T-helper 9 cell (primary cell): ENCODE data around the gene DAD1.

Experiments used
- DNase-seq: peaks from one replicate; pipeline ENCODE4 v3.0.0-alpha.2; 2020

The DAD1 gene

DNA sequence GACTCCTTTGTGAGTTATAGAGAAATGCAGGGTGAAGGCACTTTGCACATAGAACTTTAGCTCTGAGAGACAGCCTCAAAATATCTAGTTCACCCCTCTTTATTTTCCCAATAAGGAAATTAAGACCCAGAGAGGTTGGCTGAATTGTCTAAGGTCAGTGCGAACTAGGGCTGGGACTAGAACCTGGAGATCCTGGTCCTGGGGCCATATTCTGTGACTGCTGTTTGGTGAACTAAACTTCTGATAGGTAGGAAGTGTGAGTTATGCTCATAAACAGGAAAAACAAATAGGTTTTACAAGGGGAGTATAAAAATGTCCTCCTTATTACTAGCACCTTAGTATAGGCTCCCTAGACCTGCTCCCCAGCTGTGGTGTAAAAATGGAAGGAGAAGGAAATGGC, 53.9 kb downstream of the DAD1 start:
- DNase-seq = no peak

GRCh38 chr14:22534547-22534946, 54.5 kb downstream of the DAD1 start:
- DNase-seq = no peak

DNA sequence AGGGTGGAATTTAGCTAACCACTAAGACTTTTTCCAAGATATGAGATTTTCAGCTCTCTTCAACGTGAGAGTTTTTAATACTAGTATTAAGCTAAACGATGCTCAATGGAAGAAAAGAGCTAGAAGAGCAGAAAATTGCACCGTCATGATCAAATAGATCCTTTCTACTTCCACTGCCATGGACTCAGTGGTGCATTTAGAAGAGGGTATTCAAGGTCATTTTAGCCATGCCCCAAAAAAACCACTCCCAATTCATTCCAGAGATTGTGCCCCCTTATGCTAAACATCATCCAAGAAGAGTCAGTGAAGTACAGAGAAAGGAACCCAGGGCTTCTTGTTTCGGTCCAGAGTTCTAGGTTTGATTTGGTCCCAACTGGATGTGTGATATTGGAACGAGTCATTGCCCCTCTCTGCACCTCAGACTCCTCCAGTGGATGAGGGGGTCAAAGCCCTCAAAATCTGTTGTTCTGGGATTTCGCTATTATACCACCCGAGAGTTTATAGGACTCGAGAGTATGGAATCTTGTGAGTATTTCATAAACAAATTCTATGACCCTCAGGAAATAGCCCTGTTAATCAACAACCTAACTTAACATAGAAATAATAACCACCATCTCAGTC, 55.2 kb downstream of the DAD1 start:
- no peak for DNase-seq

GRCh38 chr14:22533057-22533704, 55.8 kb downstream of the DAD1 start:
- no peak for DNase-seq

DNA sequence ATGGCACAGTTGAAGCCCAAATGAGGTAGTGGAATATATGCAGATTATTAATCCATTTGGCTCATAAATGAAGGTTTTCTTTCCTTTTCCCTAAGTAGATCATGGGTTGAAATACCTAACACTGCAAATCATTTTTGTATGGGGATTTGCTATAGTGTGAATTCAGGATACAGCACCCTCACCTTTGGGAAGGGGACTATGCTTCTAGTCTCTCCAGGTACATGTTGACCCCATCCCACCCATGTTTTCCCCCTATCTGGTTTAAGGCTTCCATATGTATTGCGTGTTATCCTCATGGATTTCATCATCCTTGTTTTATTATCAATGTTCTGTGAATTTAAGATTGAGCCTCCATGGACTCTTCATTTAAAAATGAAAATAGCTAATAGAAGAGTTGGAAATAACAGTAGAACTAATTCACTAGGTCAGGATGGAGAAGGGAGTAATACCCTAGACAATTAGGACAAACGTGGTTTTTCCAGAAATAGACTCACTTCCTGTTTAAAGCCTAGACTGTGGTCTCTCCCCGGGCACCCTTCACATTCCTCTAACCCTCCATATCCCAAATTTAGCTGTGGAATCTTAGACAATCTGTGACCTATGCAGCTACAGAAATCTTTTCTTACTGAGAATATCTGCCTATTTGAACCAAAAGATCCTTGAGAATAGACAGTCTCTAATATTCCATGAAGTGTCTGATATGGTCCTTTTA, 56.5 kb downstream of the DAD1 start:
- no peak for DNase-seq

- no peak for DNase-seq
Observed at GRCh38 chr14:22531451-22532344, 57.3 kb downstream of the DAD1 start.

DNA sequence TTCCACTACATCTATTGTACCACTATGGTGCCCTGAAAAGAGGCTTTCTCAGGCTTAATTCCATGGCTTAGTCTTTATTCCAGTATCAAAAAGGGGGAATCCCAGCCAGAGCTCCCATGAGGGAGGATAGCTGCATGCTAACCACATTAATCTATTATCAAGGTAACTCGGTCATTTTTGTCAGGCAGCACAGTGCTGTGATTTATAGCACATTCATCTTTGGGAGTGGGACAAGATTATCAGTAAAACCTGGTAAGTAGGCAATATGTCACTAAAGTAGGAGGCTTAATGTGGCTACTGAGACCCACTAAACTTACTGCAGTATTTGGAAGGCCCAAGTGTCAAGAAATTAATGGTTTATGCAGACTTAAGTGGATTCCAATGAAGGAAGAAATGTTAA, 58.9 kb downstream of the DAD1 start:
- no peak for DNase-seq

GRCh38 chr14:22526744-22527143, 62.3 kb downstream of the DAD1 start:
- no peak for DNase-seq

DNA sequence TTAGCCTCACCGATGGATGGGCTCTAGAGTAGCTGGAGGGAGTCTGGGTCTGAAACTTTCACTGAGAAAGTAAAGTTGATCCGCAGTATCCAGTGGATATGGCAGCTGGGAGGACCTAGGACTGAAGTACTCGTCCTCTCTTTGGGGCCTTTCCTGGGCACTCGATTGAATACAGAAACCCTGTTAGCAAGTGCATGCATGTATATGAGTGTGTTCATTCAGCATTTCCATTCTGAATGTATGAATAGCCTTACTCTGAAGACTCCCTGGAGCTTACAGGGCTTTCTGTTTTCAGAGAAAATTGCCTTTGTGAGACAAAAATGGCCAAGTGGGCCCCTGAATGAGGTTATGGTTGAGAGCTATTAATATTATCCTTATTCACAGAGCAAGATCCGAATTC, 62.8 kb downstream of the DAD1 start:
- no peak for DNase-seq

DNA sequence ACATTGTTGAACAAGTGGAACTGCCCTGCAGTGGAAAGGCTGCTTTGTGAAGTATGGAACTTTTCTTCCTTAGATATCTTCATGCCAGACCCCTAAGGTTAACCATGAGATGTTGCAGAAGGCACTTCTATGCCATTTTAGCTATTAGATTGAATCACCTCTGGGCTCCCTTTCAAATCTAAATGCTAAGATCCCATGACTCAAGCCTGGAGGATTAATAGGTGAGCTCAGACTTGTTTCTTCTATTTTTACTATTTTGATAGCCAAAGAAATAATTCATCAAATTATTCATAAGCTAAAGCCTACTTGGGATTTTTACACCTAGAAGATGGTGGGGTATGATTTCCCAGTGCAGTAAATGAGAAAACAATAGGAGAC, 64.3 kb downstream of the DAD1 start:
- no peak for DNase-seq

DNA sequence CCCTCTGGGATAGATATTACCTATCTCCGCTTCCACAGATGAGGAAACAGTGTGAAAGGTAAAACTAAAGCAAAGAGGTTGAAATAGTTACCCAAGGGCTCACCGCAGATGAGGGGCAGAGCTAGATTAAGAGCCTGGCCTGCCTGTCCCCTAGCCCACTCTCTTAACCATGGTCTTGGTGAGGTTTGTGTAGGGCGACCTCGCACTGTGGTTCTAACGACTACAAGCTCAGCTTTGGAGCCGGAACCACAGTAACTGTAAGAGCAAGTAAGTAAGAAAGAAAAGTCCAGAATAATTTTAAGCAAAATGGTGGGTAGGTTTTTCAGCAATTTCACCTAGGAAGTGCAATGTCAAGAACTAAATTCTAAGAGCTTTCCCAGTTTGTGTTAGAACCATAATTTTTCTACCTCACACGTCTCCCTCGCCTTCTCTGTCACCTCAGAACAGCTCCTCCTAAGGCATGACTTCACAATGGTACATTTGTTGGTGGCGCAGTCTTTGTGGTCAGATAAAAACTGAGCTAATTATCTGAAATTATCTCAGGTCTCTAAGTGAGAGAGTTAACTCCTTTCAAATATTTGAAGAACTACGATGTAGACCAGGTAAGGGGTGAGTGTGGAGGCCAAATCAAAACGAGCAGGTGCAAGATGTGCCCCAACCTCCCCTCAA, 64.8 kb downstream of the DAD1 start:
- no peak for DNase-seq

GRCh38 chr14:22523283-22523682, 65.7 kb downstream of the DAD1 start:
- DNase-seq = no peak

GRCh38 chr14:22522466-22522957, 66.5 kb downstream of the DAD1 start:
- DNase-seq = no peak

GRCh38 chr14:22521449-22522239, 67.4 kb downstream of the DAD1 start:
- DNase-seq = no peak

- no peak for DNase-seq
Observed at GRCh38 chr14:22520796-22521195, 68.2 kb downstream of the DAD1 start.

DNA sequence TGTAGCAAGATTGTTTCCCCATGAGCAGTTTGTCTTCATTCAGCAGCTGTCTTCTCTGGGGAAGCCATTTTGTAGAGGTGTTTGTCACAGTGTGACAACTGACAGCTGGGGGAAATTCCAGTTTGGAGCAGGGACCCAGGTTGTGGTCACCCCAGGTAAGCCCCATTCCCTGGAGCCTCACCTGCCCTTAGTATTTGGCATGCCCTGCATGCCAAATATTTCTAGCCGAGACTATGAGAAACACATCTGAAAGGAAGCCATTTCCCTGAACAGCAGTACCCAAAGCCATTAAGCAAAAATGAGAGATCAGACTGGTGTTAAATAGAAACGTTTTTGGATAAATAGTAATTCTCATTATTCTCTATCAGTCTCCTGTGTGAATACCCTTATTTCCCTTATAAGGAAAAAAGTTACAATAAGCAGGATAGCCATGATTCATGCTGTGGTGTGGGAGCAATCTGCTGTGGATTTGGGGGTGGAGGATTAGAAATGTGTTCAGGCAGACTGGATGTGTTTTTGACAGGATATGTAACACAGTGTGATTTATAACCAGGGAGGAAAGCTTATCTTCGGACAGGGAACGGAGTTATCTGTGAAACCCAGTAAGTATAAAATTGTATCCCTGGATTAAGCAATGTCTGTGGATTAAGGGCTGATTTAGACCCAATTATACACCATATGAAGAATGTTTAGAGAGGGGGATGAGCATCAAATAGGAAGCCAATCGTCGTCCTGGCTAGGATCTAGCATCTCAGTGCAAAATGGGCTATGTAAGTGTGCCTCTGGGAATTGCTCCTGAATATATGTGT, 68.9 kb downstream of the DAD1 start:
- DNase-seq = no peak

- DNase-seq = no peak
Observed at GRCh38 chr14:22518073-22518472, 71.0 kb downstream of the DAD1 start.

GRCh38 chr14:22517117-22517720, 71.8 kb downstream of the DAD1 start:
- no peak for DNase-seq

DNA sequence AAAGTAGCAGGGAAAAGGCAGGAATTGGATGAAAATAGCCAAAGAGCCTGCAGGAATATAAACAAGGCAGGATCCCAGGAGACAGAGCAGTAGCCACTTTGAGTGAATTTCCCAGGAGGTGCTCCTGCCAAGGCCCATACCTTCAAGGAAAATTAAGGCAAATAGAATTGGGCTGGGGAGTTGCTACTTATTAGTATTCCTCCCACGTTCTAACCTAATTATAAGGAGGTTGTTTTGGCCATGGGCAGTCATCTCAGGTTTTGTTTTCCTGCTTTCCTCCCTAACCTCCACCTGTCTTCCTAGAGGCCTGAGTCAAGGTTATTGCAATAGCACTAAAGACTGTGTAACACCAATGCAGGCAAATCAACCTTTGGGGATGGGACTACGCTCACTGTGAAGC, 73.1 kb downstream of the DAD1 start:
- DNase-seq = no peak
